SIG-M5 treated with dmso at 0.1 percent for 504 hours (cell line): Measurements from ENCODE around the gene SFR1.

ENCODE experiments used
- DNase-seq: peaks from one replicate; lab custom pipeline; 2025; ENCODE audit not compliant: unreplicated experiment; lab: John Stamatoyannopoulos, UW

Gene SFR1, protein sequence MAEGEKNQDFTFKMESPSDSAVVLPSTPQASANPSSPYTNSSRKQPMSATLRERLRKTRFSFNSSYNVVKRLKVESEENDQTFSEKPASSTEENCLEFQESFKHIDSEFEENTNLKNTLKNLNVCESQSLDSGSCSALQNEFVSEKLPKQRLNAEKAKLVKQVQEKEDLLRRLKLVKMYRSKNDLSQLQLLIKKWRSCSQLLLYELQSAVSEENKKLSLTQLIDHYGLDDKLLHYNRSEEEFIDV

GRCh38 chr10:104121485-104122224, at the start of gene SFR1:
SFR1 (plus strand) TSS chr10:104122171; CDS start chr10:104122184, 13 bp downstream.
- peak; percentile 94 for DNase-seq

GRCh38 chr10:104072786-104073185, 49.2 kb upstream of the SFR1 start:
- DNase-seq: no peak

DNA sequence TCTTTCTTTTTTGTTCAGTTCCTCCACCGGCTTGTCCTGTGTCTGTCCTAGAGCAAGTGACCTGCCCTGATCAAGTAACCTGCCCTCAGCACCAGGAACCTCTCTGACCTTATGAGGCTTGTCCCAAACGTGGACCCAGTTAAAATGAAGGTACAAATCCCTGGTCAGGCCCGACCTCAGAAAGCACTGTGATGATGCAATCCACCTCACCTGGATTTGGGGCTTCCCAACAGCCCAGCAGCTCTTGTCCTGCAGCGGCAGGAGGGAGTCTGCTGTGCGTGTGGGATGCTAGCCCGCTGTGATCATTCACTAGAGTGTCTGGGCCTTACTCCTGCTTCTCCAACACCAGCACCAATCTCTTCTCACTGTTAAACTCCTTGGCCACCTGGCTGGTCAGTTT, 47.5 kb upstream of the SFR1 start:
- no peak for DNase-seq

- no peak for DNase-seq
These were observed 45.2 kb upstream of the SFR1 start for GRCh38 chr10:104076743-104077160.

DNA sequence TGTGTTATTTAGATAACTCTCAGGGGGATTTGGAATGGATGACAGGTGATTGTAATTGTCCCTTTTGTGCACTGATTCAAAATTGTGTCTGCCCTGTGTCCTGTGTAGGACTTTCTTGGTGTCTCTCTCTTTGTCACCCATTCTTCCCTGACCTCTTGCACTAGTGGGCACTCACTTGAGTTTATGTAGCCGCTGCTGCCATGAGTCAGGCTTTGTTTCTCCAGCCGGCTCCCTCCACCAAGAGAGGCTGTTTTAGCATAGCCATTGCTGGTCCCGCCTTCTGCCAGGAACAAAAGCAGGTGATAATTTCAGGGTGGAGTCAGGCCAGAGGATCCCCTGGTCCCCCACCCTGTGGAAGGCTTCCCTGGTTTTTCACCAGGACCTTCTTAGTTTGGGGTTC, 44.7 kb upstream of the SFR1 start:
- DNase-seq: no peak

DNA sequence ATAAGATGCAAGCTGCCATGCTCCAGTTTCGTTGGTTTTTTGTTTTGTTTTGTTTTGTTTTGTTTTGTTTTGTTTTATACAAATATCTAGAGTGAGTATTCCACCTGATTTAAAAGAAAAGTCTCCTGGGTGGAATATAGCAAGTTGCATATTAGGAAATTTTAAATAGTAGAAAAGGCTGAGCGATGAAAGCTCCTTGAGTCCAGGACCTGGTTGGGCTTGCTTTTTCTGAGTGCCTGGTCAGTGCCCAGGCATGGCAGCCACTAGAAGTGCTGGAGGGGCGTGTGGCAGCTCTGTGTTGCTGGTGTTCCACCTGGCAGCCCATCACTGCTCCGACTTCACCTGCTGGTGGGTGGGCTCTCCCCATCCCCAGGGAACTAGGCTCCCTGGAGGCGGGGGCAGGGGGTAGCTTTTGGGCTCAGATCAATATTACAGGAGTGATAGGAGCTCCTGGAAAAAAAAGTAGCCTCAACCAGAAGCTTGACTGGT, 44.3 kb upstream of the SFR1 start:
- no peak for DNase-seq

DNA sequence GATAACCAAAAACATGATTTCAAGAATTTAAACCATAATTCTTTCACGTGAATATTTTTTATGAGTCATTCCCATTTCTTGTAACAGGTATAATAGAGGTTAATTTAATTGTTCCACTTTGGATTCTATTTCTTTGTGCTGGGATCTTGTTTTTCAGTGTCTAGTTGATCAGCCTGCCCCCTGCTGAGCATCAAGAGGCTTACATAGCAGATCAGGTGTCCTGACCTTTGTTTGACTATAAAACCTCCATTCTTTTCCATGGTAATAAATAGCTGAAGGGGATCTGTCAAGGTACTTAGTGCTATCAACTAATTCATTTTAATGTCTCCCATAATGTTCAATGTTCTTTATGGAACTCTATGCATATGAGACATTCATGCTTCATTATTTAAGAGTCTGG, 41.2 kb upstream of the SFR1 start:
- no peak for DNase-seq

DNA sequence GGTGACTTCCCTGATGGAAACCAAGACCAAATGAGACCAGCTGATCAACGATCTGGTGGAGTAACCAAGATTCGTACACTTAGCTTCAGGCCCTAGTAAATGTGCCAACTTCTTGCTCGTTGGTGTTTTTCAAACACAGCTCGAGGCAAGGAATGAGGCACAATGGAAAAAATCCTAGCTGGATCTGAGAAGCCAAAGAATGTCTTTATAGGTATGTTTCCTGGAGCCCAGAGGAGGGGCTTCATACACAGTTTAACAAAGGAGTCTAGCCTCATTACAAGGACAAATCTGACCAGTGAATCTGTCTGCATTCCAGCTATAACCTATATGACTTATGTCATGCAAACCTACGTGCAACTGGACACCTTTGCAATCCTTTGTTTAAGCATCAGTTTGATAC, 40.0 kb upstream of the SFR1 start:
- DNase-seq: no peak

DNA sequence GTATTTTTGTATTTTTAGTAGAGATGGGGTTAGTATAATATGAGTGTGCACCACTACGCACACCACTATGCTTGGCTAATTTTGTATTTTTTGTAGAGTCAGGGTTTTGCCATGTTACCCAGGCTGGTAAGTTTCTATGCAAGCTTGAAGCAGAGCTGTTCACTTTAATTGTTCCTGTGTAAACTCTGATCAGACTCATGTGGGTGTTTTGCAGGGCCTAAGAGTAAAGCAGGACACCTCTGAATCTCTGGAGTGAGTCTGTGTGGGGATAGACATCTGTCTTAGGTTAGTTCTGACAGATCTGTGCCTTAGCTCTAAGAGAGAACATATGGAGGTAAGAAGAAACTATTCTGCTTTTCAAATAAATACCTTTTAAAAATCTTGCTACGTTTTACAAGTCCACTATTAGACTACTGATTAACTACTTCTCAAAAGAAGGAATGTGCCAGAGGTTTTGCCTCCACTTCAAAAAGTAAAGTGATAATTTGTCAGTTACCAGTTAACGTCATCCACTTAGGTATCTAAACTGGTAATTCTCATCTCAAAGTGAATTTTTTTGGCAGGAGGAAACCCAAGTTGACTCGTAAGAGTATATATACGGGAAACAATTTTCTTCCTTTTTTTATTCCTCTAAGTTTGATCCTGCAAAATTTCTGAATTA, 37.4 kb upstream of the SFR1 start:
- DNase-seq: no peak

DNA sequence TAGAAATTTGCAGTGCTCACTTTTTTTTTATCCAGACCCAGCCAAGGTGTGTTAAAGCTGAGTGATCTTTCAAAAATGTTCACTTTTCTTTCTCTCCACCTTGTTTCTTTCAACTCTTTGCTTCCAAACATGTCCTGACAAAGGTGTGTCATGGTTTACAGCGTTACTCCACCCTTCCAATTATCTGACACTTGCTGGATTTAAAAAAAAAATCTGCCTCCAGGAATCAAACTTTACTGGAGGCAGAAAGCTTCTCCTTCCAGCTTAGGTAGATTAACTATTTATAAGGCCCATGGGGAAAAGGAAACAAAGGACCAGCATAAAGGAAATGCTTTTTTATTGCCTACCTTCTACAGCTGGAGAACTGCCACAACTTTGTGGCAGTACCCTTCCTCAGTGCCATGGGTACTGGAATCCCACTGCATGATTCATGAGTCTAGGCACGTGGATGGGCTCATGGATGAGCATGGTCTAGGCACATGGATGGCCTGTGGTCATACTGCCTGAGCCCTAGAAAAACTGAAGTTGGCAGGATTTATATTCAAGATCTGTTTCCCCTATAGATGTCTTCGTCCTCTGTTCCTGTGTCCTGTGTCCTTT, 36.1 kb upstream of the SFR1 start, which contains the start of gene COL17A1:
TSS of gene COL17A1 (minus strand) at position 80 of the 600 bp plus-strand sequence. CDS start 5,207 bp downstream, outside the sequence.
- no peak for DNase-seq

GRCh38 chr10:104088239-104088638, 33.7 kb upstream of the SFR1 start:
- no peak for DNase-seq

DNA sequence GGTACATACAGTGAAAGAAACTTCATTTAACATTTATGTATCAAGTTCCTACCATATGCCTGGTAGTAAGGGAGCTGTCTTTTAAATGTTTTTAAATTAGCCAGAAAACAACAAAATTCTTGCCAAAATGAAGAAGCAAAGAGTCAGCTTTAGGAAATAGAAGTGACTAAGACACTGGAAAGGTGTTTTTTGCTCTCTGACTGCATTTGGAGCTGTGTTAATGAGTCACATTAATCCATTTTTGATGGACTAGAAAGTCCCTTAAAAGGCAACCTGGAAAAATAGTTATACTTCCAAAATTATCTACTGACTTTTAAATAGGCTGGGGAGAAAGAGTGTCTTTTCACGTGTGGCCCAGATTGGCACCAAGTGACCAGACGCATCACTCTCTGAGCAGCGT, 32.4 kb upstream of the SFR1 start:
- no peak for DNase-seq

DNA sequence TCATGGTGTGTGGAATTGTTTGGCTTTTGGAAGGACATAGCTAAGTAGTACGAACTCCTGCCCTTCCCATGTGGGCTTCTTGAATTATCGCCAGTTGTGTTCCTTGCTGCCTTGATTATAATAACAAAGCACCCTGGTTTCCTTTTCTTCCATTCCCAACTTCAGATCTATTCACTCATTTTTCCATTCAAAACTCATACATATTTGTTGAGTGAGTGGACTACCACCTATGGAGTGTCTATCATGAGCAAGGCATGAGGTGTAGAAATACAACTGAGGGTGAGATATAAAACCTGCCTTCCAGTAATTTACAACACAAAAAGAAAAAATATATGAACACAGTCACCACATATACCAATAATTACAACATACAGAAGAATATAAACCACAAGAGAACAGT, 31.4 kb upstream of the SFR1 start:
- DNase-seq: no peak

- DNase-seq: no peak
These were observed 29.2 kb upstream of the SFR1 start for GRCh38 chr10:104092749-104093148.

DNA sequence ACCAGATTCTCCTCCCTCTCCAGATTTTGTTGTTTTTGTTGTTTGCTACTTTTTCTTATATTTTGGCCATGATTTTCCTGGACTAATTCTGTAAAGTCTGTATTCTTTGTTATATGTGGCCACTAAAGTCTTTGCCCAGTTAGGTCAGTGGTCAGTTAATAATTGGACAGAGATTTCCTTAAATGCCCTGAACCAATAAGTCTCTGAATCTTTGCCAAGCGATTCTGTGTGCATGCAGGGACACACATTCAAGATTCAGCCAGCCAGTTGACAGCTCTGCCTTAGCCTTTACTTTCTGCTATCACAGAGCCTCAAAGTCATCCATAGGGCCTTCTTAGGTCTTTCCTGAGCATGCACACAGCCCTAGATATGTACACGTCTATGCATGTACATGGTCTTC, 25.3 kb upstream of the SFR1 start:
- DNase-seq: no peak

DNA sequence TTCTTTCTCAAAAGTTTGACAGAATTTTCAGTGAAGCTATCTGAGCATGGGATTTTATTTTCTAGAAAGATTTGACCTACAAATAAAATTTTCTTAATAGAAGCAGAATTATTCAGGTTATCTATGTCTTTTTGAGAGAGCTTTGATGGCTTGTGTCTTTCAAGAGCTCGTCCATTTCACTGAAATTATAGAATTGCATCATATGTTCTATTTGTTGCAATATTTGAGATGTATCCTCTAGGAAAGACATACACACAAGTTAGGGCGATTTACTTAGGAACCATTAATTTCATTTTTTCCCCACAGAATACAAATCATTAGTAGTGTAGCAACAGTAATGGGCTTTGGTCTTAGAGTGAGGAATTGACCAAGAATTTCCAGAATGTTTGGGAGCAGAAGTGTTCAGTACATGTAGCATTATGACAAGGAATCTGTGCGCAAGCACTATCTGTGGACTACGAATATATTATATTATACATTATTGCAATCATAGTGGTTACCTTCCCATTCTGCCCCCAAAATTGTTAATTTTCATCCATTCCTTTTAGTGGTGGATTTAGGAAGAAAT, 23.5 kb upstream of the SFR1 start:
- no peak for DNase-seq

- no peak for DNase-seq
These were observed 22.7 kb upstream of the SFR1 start for GRCh38 chr10:104099269-104099668.

DNA sequence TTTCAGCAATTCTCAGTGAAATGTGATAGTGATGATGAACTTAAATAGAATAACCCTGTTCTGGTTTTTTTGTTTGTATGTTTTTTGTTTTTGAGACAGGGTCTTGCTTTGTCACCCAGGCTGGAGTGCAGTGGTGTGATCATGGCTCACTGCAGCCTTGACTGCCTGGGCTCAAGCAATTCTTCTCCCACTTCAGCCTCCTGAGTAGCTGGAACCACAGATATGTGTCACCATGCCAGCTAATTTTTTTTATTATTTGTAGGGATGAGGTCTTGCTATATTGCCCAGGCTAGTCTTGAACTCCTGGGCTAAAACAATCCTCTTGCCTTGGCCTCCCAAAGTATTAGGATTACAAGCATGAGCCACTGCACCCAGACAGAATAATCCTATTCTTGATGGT, 22.0 kb upstream of the SFR1 start:
- DNase-seq: no peak

- no peak for DNase-seq
These were observed 21.2 kb upstream of the SFR1 start for GRCh38 chr10:104100795-104101194.

GRCh38 chr10:104101902-104102301, 20.1 kb upstream of the SFR1 start:
- DNase-seq: no peak

DNA sequence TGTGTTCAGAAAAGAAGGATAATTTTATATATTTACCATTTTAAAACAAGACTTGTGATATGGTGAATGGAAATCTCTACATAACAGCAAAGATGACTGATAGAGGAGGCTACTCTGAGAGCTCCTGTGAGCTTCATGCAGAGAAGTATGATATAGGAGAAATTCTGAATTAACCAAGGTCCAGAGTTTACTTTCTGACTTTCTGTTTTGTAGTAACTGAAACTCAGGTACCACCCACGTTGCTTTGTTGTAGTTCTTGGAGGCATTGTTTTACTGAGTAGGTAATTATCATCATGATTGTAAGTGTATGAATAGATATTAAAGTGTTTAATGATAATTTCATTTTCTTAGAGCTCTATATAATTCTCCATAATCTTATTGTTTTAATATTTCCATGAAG, 18.0 kb upstream of the SFR1 start:
- DNase-seq: no peak
